Adipose tissue (tissue), 3 donors: ENCODE measurements around the gene OXGR1. TPM values are rescaled to one million over a fixed set of nuclear protein-coding genes. Genes with fewer than 3 reads are reported as not detected.
"Not testable (repeated sequence)": the region's sequence is repeated elsewhere in the genome, so short reads cannot be mapped to it uniquely, and the experiment has no call there.

Source experiments
- H3K27ac ChIP-seq: one replicate; pipeline ENCODE4 v1.5.1; 2013; ENCODE audit warnings: low read depth, low read length
- WGBS, 3 donors: extraction: QIAGEN DNeasy Blood & Tissue Kit; methylation state at CpG; one replicate each; pipeline ENCODE4 v1.1.7; 2013; 5-methylcytosine and 5-hydroxymethylcytosine counted together
- polyA plus RNA-seq, 3 donors: library from polyadenylated mRNA; stranded (reverse); fragments of 200-250 nt; gene quantifications; one replicate each; pipeline ENCODE4 v1.2.3, GENCODE V29; 2013
- donor health status: healthy with polysubstance abuse.
- donor health status: Bipolar disorder and iron deficiency.
- donor health status: healthy.

The OXGR1 gene
- polyA plus RNA-seq, 3 donors = 0.36 to 0.67 (median 0.39) TPM

DNA sequence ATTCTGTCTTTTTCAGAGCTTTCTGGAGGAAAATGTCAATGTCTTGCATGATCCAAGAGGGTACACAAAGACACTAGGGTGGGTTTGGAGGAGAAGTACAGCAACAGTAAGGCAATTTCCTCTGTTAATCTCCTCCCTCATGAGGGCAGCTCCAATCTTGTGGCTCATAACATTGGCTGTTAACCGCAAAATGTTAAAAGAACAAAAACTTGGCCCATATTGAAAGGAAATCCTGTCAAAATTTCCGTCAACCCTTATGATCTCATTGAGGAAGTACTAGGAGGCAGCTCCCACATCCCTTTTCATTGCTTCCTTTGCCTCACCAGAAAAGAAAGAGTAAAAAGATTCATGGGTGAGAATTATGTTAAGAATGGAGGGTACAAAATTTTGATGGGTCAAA, 11.6 kb downstream of the OXGR1 start:
- 16 to 58% (median 19%) methylated on average over 2 of the region's 2 CpGs for WGBS, 3 donors
- no peak overlapping the region for H3K27ac ChIP-seq

DNA sequence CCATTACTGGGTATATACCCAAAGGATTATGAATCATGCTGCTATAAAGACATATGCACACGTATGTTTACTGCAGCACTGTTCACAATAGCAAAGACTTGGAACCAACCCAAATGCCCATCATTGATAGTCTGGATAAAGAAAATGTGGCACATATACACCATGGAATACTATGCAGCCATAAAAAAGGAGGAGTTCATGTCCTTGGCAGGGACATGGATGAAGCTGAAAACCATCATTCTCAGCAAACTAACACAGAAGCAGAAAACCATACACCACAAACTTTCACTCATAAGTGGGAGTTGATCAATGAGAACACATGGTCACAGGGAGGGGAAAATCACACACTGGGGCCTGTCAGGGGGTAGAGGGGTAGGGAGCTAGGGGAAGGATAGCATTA, 14.4 kb downstream of the OXGR1 start:
- H3K27ac ChIP-seq = not testable (repeated sequence)
- 84 to 95% (median 90%) methylated on average over 1 of the region's 1 CpG for WGBS, 3 donors

DNA sequence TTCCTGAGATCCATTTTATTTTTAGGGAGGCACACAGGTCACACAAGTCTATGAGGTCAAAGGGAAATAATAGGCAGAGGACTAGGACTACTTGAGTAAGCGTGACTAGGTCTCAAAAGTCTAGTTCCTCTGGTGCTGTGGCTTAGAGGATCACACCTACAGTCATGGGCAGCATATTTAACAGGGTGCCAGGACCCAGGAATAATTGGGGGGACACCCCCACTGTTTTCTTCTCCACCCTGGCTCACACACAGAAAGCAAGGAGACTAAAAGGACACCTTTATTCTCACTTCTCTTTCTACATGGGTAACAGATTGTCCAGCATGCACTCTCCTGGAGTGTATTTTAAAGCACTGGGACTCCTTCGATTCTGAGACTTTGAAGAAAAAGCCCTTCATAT, 26.2 kb downstream of the OXGR1 start:
- 77 to 87% (median 81%) methylated on average over 2 of the region's 2 CpGs for WGBS, 3 donors

DNA sequence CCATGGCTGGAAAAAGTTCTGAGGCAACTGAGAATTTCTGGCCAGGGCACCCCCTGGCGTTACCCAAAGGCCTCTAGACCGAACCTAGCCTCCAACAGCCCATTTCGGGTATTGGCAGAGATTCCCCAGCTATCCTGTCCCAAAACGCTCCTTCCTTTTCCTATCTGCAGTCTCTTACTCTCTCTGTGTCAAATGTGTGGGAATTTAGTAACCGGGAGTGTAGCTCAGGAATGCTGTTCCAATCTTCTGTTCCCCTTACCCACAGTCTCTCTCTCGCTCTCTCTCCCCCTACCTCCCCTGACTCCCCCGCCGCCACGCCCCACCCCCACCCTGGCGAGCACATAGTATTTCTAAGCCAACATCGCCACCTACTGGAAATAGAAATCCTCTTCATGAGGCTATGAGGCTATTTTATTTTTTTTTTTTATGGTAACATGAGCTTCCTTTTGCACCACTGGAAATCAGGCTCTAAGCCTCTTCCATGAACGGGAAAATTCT, 27.0 kb downstream of the OXGR1 start:
- WGBS, 3 donors = 73 to 87% (median 86%) methylated on average over 12 of the region's 12 CpGs
- H3K27ac ChIP-seq = no peak overlapping the region

More for the DNA sequence above, 26.2 kb downstream of the OXGR1 start:
- H3K27ac ChIP-seq = no peak overlapping the region

DNA sequence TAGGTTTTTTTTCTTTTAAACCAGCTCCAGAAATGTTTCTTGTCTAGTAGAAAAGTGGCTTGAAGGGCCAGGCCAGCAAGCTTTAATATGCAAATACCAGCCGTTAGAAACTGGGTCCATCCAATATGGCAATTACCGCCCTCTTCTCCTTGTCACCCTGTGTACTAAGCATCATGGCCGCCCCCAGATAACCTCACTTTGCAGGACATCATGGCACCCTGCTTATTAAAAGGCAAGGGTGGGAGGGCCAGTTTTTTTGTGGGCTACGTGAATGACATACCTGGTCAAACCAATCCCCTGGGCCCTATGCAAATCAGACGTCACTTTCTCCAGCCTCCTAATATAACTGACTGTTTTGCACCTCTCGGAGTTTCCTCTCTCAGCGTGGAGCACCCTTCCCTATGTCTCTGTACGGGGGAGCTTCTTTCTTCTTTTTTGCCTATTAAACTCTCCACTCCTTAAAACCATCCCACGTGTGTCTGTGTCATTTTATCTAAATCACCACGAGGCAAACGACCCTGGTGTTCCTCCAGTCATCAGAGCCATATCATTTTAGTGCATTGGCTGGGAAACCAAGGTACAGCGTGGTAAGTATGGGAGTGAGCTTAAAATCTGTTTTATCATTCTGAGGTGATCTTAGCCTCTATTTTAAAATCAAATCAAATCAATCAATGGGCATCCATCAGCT, 27.7 kb downstream of the OXGR1 start:
- WGBS, 3 donors = 91 to 93% (median 93%) methylated on average over 12 of the region's 12 CpGs
- no peak overlapping the region for H3K27ac ChIP-seq

DNA sequence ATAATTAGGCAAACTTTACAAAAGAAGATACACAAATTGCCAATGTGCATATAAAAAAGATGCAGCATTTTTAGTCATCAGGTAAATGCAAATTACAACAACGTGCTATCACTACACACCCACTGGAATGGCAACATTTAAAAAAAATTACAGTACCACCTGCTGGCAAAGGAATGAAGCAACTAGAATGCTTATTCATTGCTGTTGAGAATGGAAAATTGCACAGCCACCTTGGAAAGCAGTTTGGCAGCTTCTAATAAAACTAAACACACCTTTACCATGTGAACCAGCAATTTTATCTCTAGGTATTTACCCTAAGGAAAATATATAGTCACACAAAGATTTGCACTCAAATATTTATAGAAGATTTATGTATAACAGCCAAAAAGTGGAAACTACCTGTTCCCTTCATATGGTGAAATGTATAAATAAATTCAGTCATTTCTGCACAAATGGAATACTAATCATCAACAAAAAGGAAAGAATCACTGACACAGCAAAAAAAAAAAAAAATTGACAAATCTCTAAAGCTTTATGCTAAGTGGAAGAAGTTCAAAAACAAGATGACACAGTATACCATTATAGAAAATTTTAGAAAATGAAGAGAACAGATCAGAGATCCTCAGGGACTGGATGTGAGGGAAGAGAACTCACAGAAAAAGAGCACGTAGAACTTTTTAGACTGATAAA, 30.3 kb downstream of the OXGR1 start:
- 74 to 78% (median 75%) methylated on average over 2 of the region's 2 CpGs for WGBS, 3 donors
- no peak overlapping the region for H3K27ac ChIP-seq

DNA sequence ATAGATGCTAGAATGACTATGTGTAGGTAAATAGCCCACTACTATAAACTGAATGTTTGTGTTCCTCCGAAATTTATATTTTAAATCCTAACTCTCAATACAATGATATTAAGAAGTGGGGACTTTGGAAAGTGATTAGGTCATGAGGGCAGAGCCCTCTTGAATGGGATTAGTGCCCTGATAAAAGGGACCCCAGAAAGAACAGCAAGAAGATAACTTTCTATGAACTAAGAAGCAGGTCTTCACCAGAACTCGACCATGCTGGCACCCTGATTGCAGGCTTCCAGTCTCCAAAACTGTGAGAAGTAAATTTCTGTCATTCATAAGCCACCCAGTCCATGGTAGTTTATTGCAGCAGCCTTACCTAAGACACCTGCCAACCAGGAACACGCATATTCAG, 33.9 kb downstream of the OXGR1 start:
- WGBS, 3 donors = 83 to 97% (median 88%) methylated on average over 3 of the region's 3 CpGs
- H3K27ac ChIP-seq = no peak overlapping the region

DNA sequence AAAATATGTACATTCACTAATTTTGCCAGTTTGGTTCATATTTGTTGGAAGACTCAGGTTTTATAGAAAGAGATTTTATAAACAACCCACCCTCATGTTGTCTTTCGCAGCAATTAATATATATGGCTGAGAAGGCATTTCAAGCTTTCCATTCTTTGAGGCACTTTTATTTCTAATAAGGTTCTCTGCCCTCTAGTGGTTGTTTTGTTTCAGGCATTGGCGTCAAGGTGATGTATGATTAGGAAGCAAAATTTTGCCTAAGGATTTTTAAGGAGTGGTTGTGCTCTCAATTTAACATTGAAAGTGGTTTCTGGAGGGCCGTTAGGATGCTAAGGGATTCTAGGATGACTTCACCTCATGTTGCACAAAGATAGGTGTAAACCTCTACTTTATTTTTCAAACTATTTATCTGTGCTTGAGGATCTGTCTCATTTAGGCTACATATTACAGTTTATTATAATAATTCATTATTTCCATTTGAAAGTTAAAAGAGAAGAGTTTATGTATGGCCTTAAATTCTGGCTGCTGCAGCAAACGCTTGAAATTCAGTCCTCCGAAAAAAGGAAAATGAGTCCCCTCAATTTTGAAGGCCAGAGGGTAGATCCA, 35.9 kb downstream of the OXGR1 start:
- no peak overlapping the region for H3K27ac ChIP-seq
- 40 to 44% (median 43%) methylated on average over 5 of the region's 5 CpGs for WGBS, 3 donors

DNA sequence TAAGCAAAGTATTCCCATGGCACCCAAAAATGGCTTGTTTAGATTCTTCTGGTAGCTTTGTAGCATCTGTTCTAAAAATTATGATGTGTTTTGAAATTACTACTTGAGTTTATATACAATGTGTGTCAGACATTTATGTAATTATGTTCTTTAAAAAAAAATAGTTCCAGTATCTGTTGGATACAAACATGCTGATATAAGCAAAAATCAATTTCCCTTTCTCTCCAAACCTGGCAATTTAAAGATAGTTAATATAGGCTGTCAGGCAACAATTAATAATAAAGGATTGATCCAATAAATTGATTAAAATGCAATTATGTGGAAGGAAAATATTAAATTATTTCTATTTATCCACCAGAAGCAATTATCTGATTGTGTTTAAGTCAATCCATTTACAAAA, 41.7 kb downstream of the OXGR1 start:
- H3K27ac ChIP-seq = no peak overlapping the region

DNA sequence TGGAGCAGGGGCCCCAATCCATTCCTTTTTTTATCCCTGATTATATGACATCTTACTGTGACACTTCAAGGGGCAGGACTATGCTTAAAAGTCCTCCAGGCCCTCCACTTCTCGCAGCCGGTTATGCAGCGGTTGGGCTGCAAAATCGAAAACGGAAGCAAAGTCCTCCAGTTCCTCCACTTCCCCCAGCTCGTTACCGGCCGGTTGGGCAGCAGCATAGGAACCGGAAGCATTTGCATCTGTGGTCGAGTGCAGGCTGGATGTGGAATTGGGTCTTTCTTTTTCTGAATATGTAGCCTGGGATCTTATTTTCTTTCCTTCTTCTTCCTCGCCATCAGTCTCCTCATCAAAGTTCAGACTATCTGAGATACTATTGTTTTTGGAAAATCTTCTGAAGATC, 46.1 kb downstream of the OXGR1 start:
- 90 to 93% (median 93%) methylated on average over 11 of the region's 11 CpGs for WGBS, 3 donors
- H3K27ac ChIP-seq = no peak overlapping the region

DNA sequence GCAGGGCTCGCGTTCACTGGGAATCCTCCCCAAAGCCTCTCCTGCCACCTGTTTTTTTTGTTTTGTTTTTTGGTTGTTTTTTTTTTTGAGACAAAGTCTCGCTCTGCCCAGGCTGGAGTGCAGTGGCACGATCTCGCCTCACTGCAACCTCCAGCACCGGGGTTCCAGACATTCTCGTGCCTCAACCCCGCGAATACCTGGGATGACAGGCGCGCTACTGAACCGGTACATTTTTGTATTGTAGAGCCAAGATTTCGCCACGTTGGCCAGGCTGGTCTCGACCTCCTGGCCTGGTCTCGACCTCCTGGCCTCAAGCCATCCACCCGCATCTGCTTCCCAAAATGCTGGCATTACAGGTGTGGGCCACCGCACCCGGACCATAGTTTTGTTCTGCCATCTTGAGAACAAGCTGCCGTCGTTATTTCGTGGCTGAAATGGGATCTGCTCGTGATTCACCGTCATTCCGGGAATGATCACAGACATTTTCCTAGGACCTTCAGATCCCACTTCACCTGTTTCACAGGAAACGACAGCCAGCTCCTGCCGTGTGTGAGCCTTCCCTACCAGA, 46.8 kb downstream of the OXGR1 start:
- WGBS, 3 donors = 94 to 96% (median 96%) methylated on average over 27 of the region's 27 CpGs
- no peak overlapping the region for H3K27ac ChIP-seq

DNA sequence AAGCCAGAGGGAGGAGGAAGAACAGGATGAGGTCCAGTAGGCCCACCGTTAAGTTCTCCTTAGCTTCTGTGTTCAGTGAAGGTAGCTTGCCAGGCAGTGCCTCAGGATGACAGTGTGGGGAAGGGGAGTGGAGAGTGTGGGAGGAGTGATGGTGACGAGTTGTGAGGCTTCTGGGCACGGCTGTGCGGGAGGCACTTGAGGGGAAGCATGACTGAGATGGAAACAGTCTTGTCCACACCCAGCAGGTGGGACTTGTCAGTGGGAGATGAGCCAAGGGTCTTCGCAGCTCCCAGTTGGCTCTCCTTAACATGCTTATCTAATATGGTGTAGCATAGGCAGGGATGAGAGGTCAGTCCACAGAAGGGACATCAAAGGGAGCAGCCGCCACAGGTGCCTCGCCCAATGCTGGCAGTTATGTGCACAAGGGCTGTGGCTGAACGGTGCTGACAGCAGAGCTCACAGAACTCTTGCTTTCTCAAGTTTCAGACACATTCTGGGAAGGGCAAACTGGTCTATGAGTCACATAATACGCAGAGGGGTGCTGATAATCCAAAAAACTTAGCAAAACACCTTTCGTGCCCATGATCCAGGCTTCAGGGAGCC, 47.5 kb downstream of the OXGR1 start:
- WGBS, 3 donors = 66 to 78% (median 73%) methylated on average over 10 of the region's 10 CpGs
- H3K27ac ChIP-seq = no peak overlapping the region

DNA sequence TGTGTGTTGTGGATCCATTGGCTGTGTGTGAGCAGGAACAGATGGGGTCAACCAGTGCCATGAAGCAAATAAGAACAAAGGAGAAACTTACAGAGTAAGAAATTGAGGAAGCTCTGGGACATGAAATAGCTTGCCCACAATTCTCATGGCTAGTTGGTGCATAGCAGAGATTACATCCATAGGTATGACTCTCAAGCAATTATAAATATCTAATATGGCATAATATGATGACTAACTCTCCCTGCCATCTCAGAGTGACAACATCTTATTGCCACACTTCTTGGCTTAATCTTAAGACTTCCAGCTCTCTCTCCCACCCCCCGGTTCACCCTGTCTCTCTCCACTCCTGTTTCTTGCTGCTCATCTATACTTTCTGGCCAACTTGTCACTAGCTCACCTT, 53.3 kb downstream of the OXGR1 start:
- 85 to 100% (median 87%) methylated on average over 1 of the region's 1 CpG for WGBS, 3 donors

DNA sequence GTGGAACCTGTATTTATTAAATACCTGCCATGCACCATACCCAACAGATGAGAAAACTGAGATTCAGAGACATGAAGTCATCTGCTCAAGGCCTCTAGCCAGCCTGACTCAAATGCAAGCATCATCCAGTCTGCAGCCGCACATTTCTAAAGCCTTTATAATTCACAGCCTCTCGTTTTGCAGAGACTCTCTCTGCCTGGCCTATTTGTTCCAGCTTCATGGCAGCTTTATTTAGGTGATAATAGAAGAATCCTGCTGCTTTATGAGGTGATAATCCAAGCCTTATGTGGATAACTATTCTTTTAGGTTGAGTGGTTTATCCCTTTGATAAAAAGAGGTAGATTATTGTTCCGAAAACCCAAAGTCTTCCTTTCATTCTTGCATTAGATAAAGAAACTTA, 58.4 kb downstream of the OXGR1 start:
- no peak overlapping the region for H3K27ac ChIP-seq
- WGBS, 3 donors = 77 to 90% (median 80%) methylated on average over 3 of the region's 3 CpGs

More for the DNA sequence above, 53.3 kb downstream of the OXGR1 start:
- no peak overlapping the region for H3K27ac ChIP-seq

Other genes starting within 250 kb of the OXGR1 start
- 10 to 100 TPM; 17.8 to 34.3 (median 23.7) TPM for gene MBNL2, start 227.9 kb upstream of the OXGR1 start, polyA plus RNA-seq